Mononuclear cell (primary cell): ENCODE data around the gene ADARB2. TPM values are rescaled to one million over a fixed set of nuclear protein-coding genes. Genes with fewer than 3 reads are reported as not detected.
"Not testable (repeated sequence)": the region's sequence is repeated elsewhere in the genome, so short reads cannot be mapped to it uniquely, and the experiment has no call there.

ENCODE experiments used
- H3K27me3 ChIP-seq: 2 replicates; pipeline ENCODE4 v1.6.0; 2011; ENCODE audit warnings: low read length, control low read depth; ENCODE audit not compliant: insufficient read depth
- H3K4me1 ChIP-seq: 2 replicates; pipeline ENCODE4 v1.5.1; 2011; ENCODE audit warnings: mild to moderate bottlenecking, low read length, control low read depth; ENCODE audit not compliant: insufficient read depth
- H3K4me3 ChIP-seq: 2 replicates; pipeline ENCODE4 v1.5.1; 2011; ENCODE audit warnings: mild to moderate bottlenecking, low read length, moderate library complexity
- H3K9me3 ChIP-seq: 2 replicates; pipeline ENCODE4 v1.5.1; 2011; ENCODE audit warnings: low read depth, mild to moderate bottlenecking, control low read depth, low read length
- total RNA-seq: library from RNA; depleted of rRNA; stranded (reverse); fragments of >200 nt; gene quantifications from one replicate; pipeline ENCODE4 v1.2.3, GENCODE V29; 2012

The ADARB2 gene
- total RNA-seq, 1 donor, result under 0.01 TPM

DNA sequence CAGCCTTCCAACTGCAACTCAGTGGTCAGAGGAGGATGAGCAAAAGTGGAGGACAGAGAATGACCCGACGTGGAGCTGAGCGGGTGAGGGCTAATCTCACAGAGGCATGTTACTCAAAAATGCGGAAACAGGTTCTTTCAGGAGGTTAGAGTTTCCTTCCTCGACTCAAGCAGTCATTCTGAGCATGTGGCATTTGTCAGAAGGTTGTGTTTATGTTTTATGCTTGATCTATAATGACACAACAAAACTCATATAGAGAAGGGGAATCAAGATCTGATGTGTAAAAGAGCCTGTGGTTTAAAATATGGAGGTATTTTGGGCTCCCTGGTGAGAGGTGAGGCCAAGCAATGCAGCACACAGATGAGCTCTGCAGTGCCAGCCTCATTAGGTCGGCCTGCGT lies 311.4 kb downstream of the ADARB2 start:
- H3K27me3 ChIP-seq, result no peaks in the 10 kb centered on the region
- H3K9me3 ChIP-seq, result peaks cover 7% of the 10 kb centered on the region
- H3K4me1 ChIP-seq, result peaks cover 7% of the 10 kb centered on the region
- no peak overlapping the region for H3K4me3 ChIP-seq

DNA sequence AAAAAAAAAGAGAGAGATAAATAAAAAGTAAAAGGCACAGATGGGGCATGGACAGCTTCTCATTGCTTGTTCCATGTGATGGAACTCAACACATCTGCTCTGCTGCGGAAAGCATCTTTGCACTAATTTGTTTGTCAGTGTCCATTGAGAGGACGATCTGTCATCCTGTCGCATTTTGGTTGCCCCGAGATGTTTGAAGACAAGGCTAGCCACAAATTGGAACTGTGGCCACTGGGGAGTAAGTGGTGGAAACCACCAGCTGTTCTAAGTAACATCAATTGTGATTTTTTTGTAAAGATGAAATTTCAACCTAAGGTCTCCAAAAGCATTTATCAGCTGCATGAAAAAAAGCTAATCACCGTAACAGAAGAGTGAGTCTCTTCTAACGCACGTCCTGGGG lies 312.7 kb downstream of the ADARB2 start:
- Histone ChIP-seq H3K9me3 (no peaks in the 10 kb centered on the region), H3K4me1 (peaks cover 7% of the 10 kb centered on the region), H3K4me3 (no peak overlapping the region), H3K27me3 (no peaks in the 10 kb centered on the region)

DNA sequence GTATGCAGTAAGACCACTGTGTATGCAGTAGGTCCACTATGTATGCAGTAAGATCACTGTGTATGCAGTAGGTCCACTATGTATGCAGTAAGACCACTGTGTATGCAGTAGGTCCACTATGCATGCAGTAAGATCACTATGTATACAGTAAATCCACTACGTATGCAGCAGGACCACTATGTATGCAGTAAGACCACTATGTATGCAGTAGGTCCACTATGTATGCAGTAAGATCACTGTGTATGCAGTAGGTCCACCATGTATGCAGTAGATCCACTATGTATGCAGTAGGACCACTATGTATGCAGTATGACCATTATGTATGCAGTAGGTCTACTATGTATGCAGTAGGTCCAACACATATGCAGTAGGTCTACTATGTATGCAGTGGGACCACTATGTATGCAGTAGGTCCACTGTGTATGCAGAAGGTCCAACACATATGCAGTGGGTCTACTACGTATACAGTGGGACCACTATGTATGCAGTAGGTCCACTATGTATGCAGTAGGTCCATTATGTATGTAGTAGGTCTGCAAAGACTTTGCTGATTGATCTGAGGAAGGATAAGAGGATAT lies 313.6 kb downstream of the ADARB2 start:
- Histone ChIP-seq H3K27me3 (no peaks in the 10 kb centered on the region), H3K4me3 (no peak overlapping the region), H3K9me3 (no peaks in the 10 kb centered on the region), H3K4me1 (peaks cover 7% of the 10 kb centered on the region)

DNA sequence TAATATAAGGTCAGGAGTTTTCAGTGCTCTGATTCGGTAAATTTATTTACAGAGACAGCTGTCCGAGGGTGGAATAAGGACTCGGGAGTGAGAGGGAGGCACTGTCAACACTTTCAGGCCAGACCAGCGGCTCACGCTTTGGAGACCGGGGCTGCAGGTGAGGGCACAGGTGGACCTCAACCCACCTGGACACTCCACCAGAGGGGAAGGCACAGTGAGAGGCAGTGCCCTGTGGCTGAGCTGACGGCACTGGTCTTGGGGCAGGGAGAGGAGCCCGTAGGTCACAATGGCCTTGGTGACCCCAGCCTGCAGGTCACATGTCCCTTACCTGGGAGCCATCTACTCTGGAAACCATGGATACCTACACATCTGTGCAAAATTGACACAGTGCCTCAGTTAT lies 315.1 kb downstream of the ADARB2 start:
- no peaks in the 10 kb centered on the region for H3K27me3 ChIP-seq
- H3K9me3 ChIP-seq, result no peaks in the 10 kb centered on the region
- no peak overlapping the region for H3K4me3 ChIP-seq
- H3K4me1 ChIP-seq, result peaks cover 7% of the 10 kb centered on the region

DNA sequence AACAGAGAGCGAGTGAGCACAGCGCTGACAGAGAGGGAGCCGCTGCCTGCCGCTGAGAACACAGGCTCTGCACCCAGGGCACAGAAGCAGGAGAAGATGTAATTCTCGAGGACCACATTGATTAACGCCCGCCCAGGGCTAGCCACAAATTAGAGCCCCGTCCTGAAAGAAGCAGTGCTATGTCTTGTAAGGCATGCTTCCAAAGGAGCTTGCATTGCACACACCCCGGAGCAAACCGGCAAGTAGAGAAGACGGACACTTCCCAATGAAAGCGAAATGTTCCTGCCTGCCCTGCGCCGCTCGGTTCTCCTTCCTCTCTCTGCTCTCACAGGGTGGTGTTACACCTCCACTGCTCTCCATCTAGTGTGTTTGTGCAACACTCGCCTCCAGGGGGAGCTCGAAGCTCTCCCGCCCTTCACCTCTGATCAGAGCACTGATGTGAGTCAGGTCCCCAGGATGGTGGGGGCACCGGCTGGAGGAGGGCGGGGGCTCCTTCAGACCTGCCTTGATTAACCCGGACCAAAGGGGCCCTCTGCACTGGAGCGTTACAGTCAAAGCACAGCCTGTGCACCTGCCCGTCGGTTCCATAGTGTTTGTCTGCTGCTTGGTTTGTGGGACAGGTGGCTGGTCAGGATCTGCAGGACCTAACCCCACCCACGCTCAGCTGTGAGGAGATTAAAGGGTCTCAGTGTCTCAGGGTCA lies 316.5 kb downstream of the ADARB2 start:
- no peaks in the 10 kb centered on the region for H3K9me3 ChIP-seq
- peaks cover 4% of the 10 kb centered on the region for H3K4me1 ChIP-seq
- no peaks in the 10 kb centered on the region for H3K27me3 ChIP-seq
- no peak overlapping the region for H3K4me3 ChIP-seq

DNA sequence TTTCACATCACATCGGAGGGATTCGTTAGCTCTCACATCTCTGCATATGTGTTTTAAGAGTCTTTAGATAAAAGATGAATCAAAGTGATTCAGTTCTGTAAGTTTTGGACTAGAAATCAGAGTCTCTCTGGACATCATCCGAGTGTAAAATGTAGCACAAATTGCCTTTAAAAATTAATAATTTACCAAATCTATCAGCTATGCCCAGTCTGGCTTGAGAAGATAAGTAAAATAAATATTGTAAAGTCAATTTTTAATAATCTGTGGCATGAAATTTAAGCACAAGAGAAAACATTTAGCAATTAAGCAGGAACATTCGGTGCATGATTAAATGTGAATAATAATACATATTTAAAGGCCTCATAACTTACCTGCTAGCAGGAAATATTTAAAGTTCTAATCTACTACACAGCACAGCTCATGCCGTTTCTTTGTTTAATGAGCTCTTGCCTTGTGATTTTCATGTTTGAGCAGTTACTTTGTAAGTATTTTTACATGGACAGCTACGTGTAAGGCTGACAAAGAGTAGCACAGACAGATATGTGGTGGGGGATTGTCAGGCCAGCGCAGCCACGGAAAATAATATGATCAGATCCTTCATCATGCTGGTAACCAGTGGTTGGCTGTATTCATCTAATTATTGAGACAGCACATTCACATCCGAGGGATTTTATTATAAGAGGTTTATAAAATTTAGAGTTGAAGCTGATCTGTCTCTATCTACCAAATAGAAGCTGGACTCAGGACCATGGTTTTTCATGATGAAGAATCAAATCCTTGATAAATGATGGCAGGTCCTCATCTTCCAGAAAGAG lies 317.3 kb downstream of the ADARB2 start:
- H3K4me1 ChIP-seq, result no peaks in the 10 kb centered on the region

DNA sequence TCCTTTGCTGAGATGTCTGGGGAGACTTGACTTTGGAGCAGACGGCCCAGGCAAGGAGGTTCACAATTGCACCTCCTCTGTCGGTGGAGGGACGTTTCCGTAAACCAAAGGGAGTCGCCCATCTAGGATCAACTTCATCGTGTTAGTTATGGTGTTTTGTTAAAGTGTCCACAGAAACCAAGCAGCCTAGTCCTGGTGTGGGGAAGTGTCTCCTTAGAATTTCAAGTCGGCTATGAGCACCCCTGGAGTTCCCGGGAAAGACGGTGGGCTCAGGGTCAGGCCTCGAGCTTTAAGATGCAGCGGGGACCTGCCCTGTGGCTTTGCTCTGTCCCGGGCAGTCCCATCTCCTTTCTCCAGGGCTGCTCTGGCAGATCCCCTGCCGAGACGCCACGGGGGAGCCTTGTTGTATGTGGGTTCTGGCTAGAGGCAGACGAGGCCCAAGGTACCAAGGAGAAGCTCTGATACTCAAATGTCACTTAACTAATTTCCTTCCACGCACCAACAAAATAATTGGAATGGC lies 319.2 kb downstream of the ADARB2 start:
- H3K9me3 ChIP-seq, result no peaks in the 10 kb centered on the region
- no peak overlapping the region for H3K4me3 ChIP-seq
- H3K27me3 ChIP-seq, result no peaks in the 10 kb centered on the region
- H3K4me1 ChIP-seq, result no peaks in the 10 kb centered on the region

More for the DNA sequence above, 317.3 kb downstream of the ADARB2 start:
- no peaks in the 10 kb centered on the region for H3K27me3 ChIP-seq
- no peaks in the 10 kb centered on the region for H3K9me3 ChIP-seq
- no peak overlapping the region for H3K4me3 ChIP-seq

DNA sequence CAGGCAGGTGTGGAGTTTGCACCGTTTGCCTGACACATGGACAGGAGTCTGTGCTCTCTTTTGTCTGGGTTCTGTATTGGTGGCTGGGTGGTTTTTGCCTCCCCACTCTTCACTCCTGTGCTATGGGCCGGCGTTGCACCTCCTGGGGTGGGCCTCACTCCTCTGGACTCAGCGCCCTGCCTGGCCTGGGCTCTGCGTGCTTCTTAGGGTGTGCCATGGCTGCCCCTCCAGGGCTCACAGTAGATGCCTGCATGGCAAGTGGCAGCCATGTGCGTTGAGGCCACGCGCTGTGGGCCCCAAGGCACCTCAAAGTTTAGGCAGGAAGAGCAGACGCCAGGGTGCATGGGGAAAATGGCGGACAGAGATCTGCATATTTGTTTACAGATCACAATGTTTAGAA lies 319.8 kb downstream of the ADARB2 start:
- H3K9me3 ChIP-seq, result no peaks in the 10 kb centered on the region
- H3K4me3 ChIP-seq, result no peak overlapping the region
- H3K27me3 ChIP-seq, result no peaks in the 10 kb centered on the region

DNA sequence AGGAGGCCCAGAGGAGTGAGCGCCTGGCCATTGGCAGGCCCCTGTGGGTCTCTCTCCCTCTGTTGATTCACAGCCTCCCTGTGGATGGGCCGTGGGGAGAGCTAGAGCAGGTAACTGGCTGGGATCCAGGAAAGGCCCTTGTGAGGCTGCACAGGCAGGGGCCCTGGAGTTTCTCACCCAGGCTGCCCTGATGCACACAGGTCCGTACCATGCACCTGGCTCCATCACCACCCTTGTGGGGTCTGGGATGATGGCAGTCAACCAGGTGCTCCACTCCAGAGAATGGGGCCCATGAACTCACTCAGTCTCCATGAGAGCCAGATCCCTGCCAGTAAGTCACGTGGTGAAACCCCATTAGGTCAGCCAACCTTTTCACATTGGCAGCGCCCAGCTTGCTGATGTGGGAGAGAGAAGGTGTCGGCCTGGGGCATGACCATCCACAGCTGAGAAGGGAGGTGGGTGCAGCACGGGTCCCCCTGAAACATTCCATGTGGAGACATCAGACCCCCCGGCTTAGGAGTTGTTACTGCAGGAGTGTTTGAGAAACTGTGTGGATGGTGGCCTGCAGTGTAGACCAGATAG lies 320.8 kb downstream of the ADARB2 start:
- no peaks in the 10 kb centered on the region for H3K9me3 ChIP-seq
- no peak overlapping the region for H3K4me3 ChIP-seq
- H3K27me3 ChIP-seq, result no peaks in the 10 kb centered on the region
- H3K4me1 ChIP-seq, result no peaks in the 10 kb centered on the region

More for the DNA sequence above, 319.8 kb downstream of the ADARB2 start:
- H3K4me1 ChIP-seq, result no peaks in the 10 kb centered on the region

DNA sequence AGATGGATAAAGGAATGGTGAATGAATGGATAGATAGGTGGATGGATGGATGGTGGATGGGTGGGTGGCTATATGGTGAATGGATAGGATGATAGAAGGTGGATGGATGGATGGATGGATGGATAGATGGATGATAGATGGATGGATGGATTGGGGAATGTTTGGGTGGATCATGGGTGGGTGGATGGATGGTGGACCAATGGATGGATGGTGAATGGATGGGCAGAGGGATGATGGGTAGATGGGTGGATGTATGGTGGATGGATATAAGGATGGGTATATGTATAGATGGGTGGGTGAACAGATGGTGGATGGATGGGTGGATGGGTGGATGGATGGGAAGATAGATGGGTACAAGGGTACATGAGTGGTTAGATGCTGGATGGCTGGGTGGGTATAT lies 322.4 kb downstream of the ADARB2 start:
- H3K27me3 ChIP-seq, result no peaks in the 10 kb centered on the region

DNA sequence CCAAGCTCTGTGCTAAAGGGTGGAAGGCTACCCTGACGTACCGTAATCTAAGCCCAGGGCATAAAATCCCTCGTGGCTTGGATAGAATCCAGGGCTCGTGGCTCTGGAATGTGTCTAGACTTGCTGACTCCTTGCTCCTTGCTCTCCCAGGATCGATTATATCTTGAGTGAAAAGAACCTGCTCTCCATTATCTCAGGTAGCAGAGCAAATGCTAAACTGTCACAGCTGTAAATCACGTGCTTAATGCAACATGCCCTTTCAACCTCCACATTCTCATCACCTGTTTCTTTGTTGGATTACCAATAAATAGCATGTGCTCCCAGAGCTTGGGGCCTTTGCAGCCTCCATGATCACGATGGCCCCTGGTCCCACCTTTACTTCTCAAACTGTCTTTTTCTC lies 323.0 kb downstream of the ADARB2 start:
- H3K9me3 ChIP-seq, H3K4me1 ChIP-seq, H3K27me3 ChIP-seq, H3K4me3 ChIP-seq: not testable (repeated sequence)

More for the DNA sequence above, 322.4 kb downstream of the ADARB2 start:
- no peak overlapping the region for H3K4me3 ChIP-seq
- no peaks in the 10 kb centered on the region for H3K4me1 ChIP-seq
- H3K9me3 ChIP-seq, result no peaks in the 10 kb centered on the region

DNA sequence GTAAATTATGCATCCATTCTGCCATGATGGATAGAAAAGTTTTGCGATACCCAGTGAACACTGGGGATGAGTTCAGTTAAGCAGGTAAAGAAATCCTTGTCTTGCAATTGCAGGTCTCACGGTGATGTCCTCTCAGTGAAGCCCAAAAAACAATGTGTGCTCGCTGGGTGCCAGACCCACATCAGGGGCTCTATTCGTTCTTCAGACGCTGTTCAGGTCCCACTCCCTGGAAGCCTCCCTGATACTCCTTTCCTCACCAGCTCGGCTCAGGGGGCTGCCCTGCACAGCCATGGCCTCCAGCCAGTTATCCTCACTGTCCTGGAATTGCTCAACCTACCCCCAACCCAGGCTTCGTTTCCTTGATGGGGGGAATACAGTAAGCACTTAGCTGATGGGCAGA lies 323.5 kb downstream of the ADARB2 start:
- H3K9me3 ChIP-seq, result no peaks in the 10 kb centered on the region
- no peaks in the 10 kb centered on the region for H3K27me3 ChIP-seq
- no peak overlapping the region for H3K4me3 ChIP-seq
- H3K4me1 ChIP-seq, result no peaks in the 10 kb centered on the region

DNA sequence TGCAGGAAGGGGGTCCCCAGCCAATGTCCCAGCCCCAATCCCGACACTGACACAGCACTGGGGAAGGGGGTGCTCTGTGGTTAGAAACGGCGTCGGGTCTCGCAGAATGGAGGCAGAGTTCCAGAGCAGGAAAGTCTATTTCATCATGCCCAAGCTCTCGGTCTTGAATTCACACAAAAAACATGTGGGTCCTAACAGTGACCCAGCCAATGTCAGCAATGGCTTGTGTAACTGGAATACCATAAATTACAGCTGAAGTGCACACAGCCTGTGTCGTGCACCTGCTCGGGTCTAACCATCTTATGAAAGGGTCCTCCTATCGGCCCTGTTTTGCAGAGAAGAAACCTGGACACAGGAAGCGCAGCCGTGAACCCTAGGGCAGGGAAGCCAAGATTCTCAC lies 324.1 kb downstream of the ADARB2 start:
- Histone ChIP-seq H3K27me3 (no peaks in the 10 kb centered on the region), H3K9me3 (no peaks in the 10 kb centered on the region), H3K4me1 (no peaks in the 10 kb centered on the region), H3K4me3 (no peak overlapping the region)

DNA sequence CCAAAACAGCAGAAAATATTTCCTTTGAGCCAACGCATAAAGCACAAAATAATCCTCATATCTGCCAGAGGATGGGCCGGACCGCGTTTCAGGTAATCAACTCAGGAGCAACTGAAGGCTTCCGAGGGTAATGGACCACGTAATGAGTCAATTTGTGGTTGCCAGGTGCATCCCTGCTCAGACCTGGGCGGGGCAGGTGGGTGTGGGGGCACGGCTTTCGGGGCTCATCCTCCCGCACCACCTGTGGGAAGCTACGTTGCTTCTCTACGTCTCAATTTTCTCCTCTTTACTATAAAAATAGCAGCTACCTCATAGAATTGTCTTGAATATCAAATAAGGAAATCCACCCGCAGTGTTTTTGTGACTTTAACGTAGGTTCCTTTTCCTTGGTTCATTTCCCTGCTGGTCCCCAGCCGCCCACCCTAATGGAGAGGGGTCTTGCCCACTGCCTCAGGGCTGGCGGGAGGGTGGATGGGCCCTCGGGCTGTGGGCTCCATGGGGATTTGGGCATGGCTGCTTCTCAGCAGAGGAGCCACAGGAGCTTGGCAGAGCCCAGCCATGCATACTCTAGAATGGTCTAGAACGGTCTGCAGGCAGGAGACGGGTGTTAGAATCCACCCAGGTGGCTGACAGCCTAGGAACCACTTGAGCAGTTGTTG lies 324.7 kb downstream of the ADARB2 start:
- Histone ChIP-seq H3K27me3 (no peaks in the 10 kb centered on the region), H3K9me3 (no peaks in the 10 kb centered on the region), H3K4me1 (no peaks in the 10 kb centered on the region), H3K4me3 (no peak overlapping the region)

DNA sequence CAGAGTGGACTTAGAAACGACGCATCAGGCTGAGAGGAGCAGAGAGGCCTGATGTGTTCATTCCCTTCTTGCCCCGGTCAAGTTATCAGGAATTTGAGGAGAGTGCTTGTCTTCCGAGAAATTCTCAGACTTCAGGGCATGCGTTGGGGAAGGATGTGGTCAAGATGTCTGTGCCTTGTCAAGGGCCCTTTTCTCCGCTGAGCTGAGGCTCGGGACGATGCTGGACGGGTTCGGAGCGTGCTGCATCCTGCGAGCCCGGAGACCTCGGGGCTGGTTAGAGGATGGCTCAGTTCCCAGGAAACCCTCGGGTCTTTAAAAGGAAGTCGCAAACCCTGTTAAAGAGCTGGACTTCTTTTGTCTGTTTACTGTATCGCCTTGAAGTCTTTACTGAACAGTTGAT lies 325.4 kb downstream of the ADARB2 start:
- no peaks in the 10 kb centered on the region for H3K27me3 ChIP-seq
- H3K4me3 ChIP-seq, result no peak overlapping the region
- H3K9me3 ChIP-seq, result no peaks in the 10 kb centered on the region
- no peaks in the 10 kb centered on the region for H3K4me1 ChIP-seq
